A673 (cell line): ENCODE results near the gene PARD3.

Experiments
- EZH2 ChIP-seq: fragments of 200-600 bp; sonication (generic); IDR thresholded peaks from 2 replicates; pipeline ENCODE4 v1.6.1; 2017; ENCODE audit warnings: borderline replicate concordance, low read depth, mild to moderate bottlenecking, mixed read lengths, antibody characterized with exemption, low read length; ENCODE audit not compliant: poor library complexity, severe bottlenecking
- TF ChIP-seq, protein P1 (sequence below): fragments of 300-800, 200-600 bp; sonication (generic); conservative IDR thresholded peaks from 2 replicates; pipeline ENCODE4 v1.5.1; 2017; ENCODE audit warnings: low read depth, mild to moderate bottlenecking, antibody characterized with exemption, low read length, moderate library complexity, mixed read lengths

DNA sequence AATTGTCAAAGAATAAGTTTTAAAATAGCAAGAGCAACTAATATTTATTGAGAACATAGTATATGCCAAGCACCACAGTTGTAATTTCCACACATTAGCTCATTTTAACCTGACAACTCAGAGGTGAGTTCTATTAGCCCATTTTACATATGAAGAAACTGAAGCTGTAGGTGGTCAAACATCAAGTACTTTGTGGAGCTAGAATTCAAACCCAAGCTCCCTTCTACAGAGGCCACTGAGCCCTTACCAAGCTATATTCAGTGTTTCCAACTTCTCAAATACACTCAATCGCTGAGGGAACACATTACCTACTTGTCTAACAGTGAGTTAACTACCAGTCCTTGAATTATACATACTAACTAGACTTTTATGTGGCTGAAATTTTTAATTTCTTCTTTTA lies 236.6 kb downstream of the PARD3 start:
- TF ChIP-seq, protein P1, sequence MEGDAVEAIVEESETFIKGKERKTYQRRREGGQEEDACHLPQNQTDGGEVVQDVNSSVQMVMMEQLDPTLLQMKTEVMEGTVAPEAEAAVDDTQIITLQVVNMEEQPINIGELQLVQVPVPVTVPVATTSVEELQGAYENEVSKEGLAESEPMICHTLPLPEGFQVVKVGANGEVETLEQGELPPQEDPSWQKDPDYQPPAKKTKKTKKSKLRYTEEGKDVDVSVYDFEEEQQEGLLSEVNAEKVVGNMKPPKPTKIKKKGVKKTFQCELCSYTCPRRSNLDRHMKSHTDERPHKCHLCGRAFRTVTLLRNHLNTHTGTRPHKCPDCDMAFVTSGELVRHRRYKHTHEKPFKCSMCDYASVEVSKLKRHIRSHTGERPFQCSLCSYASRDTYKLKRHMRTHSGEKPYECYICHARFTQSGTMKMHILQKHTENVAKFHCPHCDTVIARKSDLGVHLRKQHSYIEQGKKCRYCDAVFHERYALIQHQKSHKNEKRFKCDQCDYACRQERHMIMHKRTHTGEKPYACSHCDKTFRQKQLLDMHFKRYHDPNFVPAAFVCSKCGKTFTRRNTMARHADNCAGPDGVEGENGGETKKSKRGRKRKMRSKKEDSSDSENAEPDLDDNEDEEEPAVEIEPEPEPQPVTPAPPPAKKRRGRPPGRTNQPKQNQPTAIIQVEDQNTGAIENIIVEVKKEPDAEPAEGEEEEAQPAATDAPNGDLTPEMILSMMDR: no peak
- TF ChIP-seq EZH2: no peak
